Kidney epithelial cell (primary cell): Measurements from ENCODE around the gene EIF4E2. TPM values are rescaled to one million over a fixed set of nuclear protein-coding genes. Genes with fewer than 3 reads are reported as not detected.

Experiments
- DNase-seq: peaks from one replicate; pipeline ENCODE4 v3.0.0-alpha.2; 2010; ENCODE audit warnings: low read depth
- H3K27me3 ChIP-seq: 2 replicates; pipeline ENCODE4 v1.6.0; 2011; ENCODE audit warnings: low read length; ENCODE audit not compliant: control insufficient read depth, insufficient read depth
- H3K36me3 ChIP-seq: 2 replicates; pipeline ENCODE4 v1.5.1; 2011; ENCODE audit warnings: low read length; ENCODE audit not compliant: control insufficient read depth, insufficient read depth
- H3K4me3 ChIP-seq: 2 replicates; pipeline ENCODE4 v1.5.1; 2011; ENCODE audit warnings: low read depth, mild to moderate bottlenecking, control low read depth, low read length
- total RNA-seq: library from RNA; depleted of rRNA; stranded (reverse); fragments of >200 nt; gene quantifications from 2 replicates; pipeline ENCODE4 v1.2.3, GENCODE V29; 2015
- TF ChIP-seq, protein P1 (sequence below): IDR thresholded peaks from 2 replicates; pipeline ENCODE4 v1.5.1; 2011; ENCODE audit warnings: mild to moderate bottlenecking, moderate library complexity, low read length, control low read depth, inconsistent platforms; ENCODE audit not compliant: insufficient read depth, poor library complexity, severe bottlenecking

EIF4E2 gene
- total RNA-seq, 1 donor from 2014 or later = 66.9 TPM

DNA sequence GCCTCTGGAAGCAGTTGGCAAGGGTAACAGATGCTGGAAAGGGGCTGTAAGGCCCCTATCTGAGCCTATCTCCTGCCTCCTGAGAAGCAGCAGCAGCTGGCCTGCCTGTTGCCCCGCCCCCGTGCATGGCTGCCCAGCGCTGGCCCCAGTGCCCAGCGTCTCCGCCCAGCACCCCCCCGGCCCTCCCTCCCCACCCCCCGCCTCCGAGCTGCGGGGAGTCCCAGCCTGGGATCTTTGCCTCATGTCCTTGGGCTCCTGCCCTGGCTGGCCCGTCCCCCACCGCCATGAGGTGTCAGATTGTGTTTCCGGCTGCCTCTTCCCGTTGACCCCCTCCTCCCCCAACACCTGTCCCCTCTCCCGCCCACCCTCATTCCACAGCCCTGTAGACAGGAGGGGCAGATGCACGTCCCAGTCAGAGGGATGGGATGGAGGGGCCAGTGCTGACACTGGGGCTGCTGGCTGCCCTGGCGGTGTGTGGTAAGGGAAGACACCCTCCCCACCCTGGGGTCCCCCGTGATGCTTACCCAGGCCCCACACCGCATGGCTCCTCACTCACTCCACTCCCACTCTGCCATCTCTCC, 24.6 kb upstream of the EIF4E2 start, which contains the start of gene CHRND:
CHRND (plus strand) TSS at position 370 of the 581 bp plus-strand sequence; CDS start at position 426, 56 bp downstream.
- Histone ChIP-seq H3K4me3 (no peak within 1 kb of the TSS), H3K27me3 (peaks cover 65% of the 10 kb centered on the region), H3K36me3 (no peaks in the 10 kb centered on the region)
- TF ChIP-seq, protein P1, sequence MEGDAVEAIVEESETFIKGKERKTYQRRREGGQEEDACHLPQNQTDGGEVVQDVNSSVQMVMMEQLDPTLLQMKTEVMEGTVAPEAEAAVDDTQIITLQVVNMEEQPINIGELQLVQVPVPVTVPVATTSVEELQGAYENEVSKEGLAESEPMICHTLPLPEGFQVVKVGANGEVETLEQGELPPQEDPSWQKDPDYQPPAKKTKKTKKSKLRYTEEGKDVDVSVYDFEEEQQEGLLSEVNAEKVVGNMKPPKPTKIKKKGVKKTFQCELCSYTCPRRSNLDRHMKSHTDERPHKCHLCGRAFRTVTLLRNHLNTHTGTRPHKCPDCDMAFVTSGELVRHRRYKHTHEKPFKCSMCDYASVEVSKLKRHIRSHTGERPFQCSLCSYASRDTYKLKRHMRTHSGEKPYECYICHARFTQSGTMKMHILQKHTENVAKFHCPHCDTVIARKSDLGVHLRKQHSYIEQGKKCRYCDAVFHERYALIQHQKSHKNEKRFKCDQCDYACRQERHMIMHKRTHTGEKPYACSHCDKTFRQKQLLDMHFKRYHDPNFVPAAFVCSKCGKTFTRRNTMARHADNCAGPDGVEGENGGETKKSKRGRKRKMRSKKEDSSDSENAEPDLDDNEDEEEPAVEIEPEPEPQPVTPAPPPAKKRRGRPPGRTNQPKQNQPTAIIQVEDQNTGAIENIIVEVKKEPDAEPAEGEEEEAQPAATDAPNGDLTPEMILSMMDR = no peak
- no peak for DNase-seq

- Histone ChIP-seq H3K36me3 (no peaks in the 10 kb centered on the region), H3K27me3 (peaks cover 59% of the 10 kb centered on the region)
- TF ChIP-seq, protein P1 = no peak
These were observed 24.0 kb upstream of the EIF4E2 start for GRCh38 chr2:232526372-232526941.

GRCh38 chr2:232527905-232528470, 22.5 kb upstream of the EIF4E2 start:
- H3K4me3 ChIP-seq = no peak overlapping the region
- no peak for DNase-seq
- TF ChIP-seq, protein P1 = no peak
- no peaks in the 10 kb centered on the region for H3K36me3 ChIP-seq
- peaks cover 44% of the 10 kb centered on the region for H3K27me3 ChIP-seq

More at GRCh38 chr2:232526372-232526941, 24.0 kb upstream of the EIF4E2 start:
- H3K4me3 ChIP-seq = no peak overlapping the region
- DNase-seq = no peak

- no peaks in the 10 kb centered on the region for H3K36me3 ChIP-seq
- H3K4me3 ChIP-seq = no peak overlapping the region
- DNase-seq = no peak
- TF ChIP-seq, protein P1 = no peak
- peaks cover 34% of the 10 kb centered on the region for H3K27me3 ChIP-seq
These were observed 21.6 kb upstream of the EIF4E2 start for GRCh38 chr2:232528746-232529460.

DNA sequence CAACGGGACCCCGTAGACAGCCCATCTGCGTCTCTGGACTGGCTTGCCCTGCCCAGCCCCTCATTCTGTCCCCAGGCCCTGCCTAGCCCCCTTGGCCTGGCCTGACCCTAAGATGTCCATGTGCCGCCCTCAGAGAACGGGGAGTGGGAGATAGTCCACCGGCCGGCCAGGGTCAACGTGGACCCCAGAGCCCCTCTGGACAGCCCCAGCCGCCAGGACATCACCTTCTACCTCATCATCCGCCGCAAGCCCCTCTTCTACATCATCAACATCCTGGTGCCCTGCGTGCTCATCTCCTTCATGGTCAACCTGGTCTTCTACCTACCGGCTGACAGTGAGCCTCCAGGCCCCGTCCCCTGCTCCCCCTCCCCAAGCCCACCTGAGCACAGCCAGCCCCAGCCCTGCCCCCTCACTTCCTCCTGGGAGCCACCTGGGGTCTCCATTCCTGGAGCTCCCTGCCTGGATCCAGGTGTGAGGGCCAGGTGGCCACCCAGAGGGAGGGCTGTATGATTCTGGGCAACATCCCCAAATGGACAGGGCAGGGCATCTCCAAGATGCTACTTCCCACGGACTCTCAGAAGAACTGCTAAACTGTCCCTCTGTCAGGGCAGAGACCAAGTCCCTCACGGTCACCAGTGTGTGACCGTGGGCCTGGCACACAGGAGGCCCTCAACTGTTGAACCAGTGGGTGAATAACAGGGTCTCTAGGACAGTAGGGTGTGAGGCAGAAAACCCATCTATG, 20.5 kb upstream of the EIF4E2 start:
- no peaks in the 10 kb centered on the region for H3K36me3 ChIP-seq
- H3K4me3 ChIP-seq = no peak overlapping the region
- no peak for DNase-seq
- peaks cover 26% of the 10 kb centered on the region for H3K27me3 ChIP-seq
- TF ChIP-seq, protein P1 = no peak
